Neural cell (in vitro differentiated cells): ENCODE results near the gene SEBOX. TPM values are rescaled to one million over a fixed set of nuclear protein-coding genes. Genes with fewer than 3 reads are reported as not detected.

Experiments used
- H2AFZ ChIP-seq: fragments of 200-600, 300-800 bp; sonication (generic), shearing (Covaris generic); 2 replicates; pipeline ENCODE4 v1.6.0; 2014; ENCODE audit warnings: low read depth, mild to moderate bottlenecking, antibody characterized with exemption, low read length, moderate library complexity
- H3F3A ChIP-seq: fragments of 200-600 bp; shearing (Covaris generic); 2 replicates; pipeline ENCODE4 v1.6.1; 2016; ENCODE audit warnings: mild to moderate bottlenecking, moderate library complexity, mixed read lengths, antibody characterized with exemption, low read length; ENCODE audit not compliant: insufficient read depth, poor library complexity, severe bottlenecking
- H3K27ac ChIP-seq: fragments of 200-600, 300-800 bp; sonication (generic), shearing (Covaris generic); 2 replicates; pipeline ENCODE4 v1.5.1; 2014; ENCODE audit warnings: mild to moderate bottlenecking, low read length, moderate library complexity
- H3K27me3 ChIP-seq: fragments of 300-800, 200-600 bp; sonication (generic), shearing (Covaris generic); 2 replicates; pipeline ENCODE4 v1.6.0; 2014; ENCODE audit warnings: mild to moderate bottlenecking, low read depth, low read length, moderate library complexity; ENCODE audit not compliant: insufficient read depth
- H3K36me3 ChIP-seq: fragments of 300-800, 200-600 bp; sonication (generic), shearing (Covaris generic); 2 replicates; pipeline ENCODE4 v1.5.1; 2014; ENCODE audit warnings: mild to moderate bottlenecking, antibody characterized with exemption, low read length, moderate library complexity; ENCODE audit not compliant: insufficient read depth
- H3K4me2 ChIP-seq: fragments of 300-800, 200-600 bp; sonication (generic), shearing (Covaris generic); 2 replicates; pipeline ENCODE4 v1.6.0; 2014; ENCODE audit warnings: mild to moderate bottlenecking, low read length
- H3K4me3 ChIP-seq: fragments of 300-800, 200-600 bp; sonication (generic), shearing (Covaris generic); 2 replicates; pipeline ENCODE4 v1.5.1; 2014; ENCODE audit warnings: mild to moderate bottlenecking, low read length, moderate library complexity
- H3K79me2 ChIP-seq: fragments of 200-600 bp; shearing (Covaris generic); replicated peaks from 2 replicates; pipeline ENCODE4 v1.6.0; 2014; ENCODE audit warnings: mild to moderate bottlenecking, low read length, moderate library complexity; ENCODE audit not compliant: insufficient read depth
- H3K9ac ChIP-seq: fragments of 300-800, 200-600 bp; sonication (generic), shearing (Covaris generic); 2 replicates; pipeline ENCODE4 v1.6.1; 2016; ENCODE audit warnings: mild to moderate bottlenecking, low read length, mixed read lengths
- H3K9me2 ChIP-seq: fragments of 200-600 bp; shearing (Covaris generic); 2 replicates; pipeline ENCODE4 v1.6.1; 2016; ENCODE audit warnings: mild to moderate bottlenecking, low read length, mixed read lengths; ENCODE audit not compliant: insufficient read depth
- H3K9me3 ChIP-seq: fragments of 200-600, 300-800 bp; sonication (generic), shearing (Covaris generic); 2 replicates; pipeline ENCODE4 v1.6.1; 2016; ENCODE audit warnings: mild to moderate bottlenecking, mixed run types, low read length, moderate library complexity, mixed read lengths
- H4K20me1 ChIP-seq: fragments of 200-600 bp; shearing (Covaris generic); 2 replicates; pipeline ENCODE4 v1.6.1; 2016; ENCODE audit warnings: mild to moderate bottlenecking, mixed run types; ENCODE audit not compliant: insufficient read depth
- EP300 ChIP-seq: fragments of 450-650 bp; conservative IDR thresholded peaks from 2 replicates; pipeline ENCODE4 v1.6.1; 2014; ENCODE audit warnings: antibody characterized with exemption, mild to moderate bottlenecking, moderate library complexity; ENCODE audit not compliant: poor library complexity, severe bottlenecking
- EZH2 ChIP-seq: fragments of 200-600, 300-800 bp; shearing (Covaris generic), sonication (generic); IDR thresholded peaks from 2 replicates; pipeline ENCODE4 v1.6.1; 2014; ENCODE audit warnings: antibody characterized with exemption, low read length, borderline replicate concordance, mild to moderate bottlenecking; ENCODE audit not compliant: insufficient read depth, poor library complexity, severe bottlenecking
- MXI1 ChIP-seq: fragments of 450-650 bp; conservative IDR thresholded peaks from 2 replicates; pipeline ENCODE4 v1.6.1; 2014; ENCODE audit warnings: antibody characterized with exemption, mild to moderate bottlenecking; ENCODE audit not compliant: poor library complexity, severe bottlenecking
- POLR2AphosphoS5 ChIP-seq: IDR thresholded peaks from 2 replicates; pipeline ENCODE4 v1.6.1; 2012
- RAD21 ChIP-seq: fragments of 450-650 bp; conservative IDR thresholded peaks from 2 replicates; pipeline ENCODE4 v1.6.1; 2014; ENCODE audit warnings: antibody characterized with exemption, mild to moderate bottlenecking, moderate library complexity
- REST ChIP-seq: IDR thresholded peaks from 2 replicates; pipeline ENCODE4 v1.6.1; 2012; ENCODE audit warnings: borderline replicate concordance
- SMC3 ChIP-seq: fragments of 450-650 bp; conservative IDR thresholded peaks from 2 replicates; pipeline ENCODE4 v1.6.1; 2014; ENCODE audit warnings: antibody characterized with exemption, mild to moderate bottlenecking, moderate library complexity; ENCODE audit not compliant: poor library complexity
- TAF1 ChIP-seq: IDR thresholded peaks from 2 replicates; pipeline ENCODE4 v1.6.1; 2012; ENCODE audit warnings: low read depth
- polyA plus RNA-seq: library from polyadenylated mRNA; depleted of rRNA; stranded (reverse); fragments of >200 nt; gene quantifications from 2 replicates; pipeline ENCODE4 v1.2.3, GENCODE V29; 2014
- TF ChIP-seq, protein P1 (sequence below): fragments of 450-650 bp; IDR thresholded peaks from 2 replicates; pipeline ENCODE4 v1.5.1; 2014; ENCODE audit warnings: antibody characterized with exemption, mild to moderate bottlenecking, moderate library complexity; ENCODE audit not compliant: poor library complexity, severe bottlenecking

SEBOX gene
- polyA plus RNA-seq, 1 donor from 2014 or later, result not detected

DNA sequence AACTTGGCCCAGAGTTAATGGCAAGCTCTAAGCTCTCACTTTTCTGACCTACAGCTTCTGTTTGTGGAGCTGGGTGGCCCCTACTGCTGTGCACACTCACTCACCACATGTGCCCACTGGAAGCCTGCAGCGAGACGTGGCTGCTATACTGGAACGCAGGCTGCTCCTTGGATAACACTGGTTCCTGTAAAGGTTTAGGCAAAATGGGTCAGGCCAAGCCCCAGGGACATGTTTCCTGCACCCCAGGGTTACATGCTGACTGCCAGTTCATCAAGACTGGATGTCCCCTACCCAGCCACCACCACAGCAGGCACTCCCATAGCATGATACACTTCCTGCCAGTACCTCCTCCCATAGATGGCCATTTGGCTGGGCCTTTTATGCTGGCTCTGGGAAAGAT is 16.0 kb downstream of the SEBOX start:
- Histone ChIP-seq H3K4me3 (no peak overlapping the region), H3K4me2 (no peak overlapping the region), H3K9me2 (no peaks in the 10 kb centered on the region), H3K27ac (no peak overlapping the region), H3K27me3 (no peaks in the 10 kb centered on the region), H3K9me3 (no peaks in the 10 kb centered on the region), H2AFZ (no peak overlapping the region), H3F3A (no peaks in the 10 kb centered on the region), H3K36me3 (peaks cover 13% of the 10 kb centered on the region), H4K20me1 (no peaks in the 10 kb centered on the region), H3K79me2 (no peaks in the 10 kb centered on the region), H3K9ac (no peak overlapping the region)
- TF ChIP-seq RAD21 (no peak), SMC3 (no peak), EP300 (no peak), EZH2 (no peak), POLR2AphosphoS5 (no peak), TAF1 (no peak), MXI1 (no peak), REST (no peak)
- TF ChIP-seq, protein P1, sequence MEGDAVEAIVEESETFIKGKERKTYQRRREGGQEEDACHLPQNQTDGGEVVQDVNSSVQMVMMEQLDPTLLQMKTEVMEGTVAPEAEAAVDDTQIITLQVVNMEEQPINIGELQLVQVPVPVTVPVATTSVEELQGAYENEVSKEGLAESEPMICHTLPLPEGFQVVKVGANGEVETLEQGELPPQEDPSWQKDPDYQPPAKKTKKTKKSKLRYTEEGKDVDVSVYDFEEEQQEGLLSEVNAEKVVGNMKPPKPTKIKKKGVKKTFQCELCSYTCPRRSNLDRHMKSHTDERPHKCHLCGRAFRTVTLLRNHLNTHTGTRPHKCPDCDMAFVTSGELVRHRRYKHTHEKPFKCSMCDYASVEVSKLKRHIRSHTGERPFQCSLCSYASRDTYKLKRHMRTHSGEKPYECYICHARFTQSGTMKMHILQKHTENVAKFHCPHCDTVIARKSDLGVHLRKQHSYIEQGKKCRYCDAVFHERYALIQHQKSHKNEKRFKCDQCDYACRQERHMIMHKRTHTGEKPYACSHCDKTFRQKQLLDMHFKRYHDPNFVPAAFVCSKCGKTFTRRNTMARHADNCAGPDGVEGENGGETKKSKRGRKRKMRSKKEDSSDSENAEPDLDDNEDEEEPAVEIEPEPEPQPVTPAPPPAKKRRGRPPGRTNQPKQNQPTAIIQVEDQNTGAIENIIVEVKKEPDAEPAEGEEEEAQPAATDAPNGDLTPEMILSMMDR, result no peak

DNA sequence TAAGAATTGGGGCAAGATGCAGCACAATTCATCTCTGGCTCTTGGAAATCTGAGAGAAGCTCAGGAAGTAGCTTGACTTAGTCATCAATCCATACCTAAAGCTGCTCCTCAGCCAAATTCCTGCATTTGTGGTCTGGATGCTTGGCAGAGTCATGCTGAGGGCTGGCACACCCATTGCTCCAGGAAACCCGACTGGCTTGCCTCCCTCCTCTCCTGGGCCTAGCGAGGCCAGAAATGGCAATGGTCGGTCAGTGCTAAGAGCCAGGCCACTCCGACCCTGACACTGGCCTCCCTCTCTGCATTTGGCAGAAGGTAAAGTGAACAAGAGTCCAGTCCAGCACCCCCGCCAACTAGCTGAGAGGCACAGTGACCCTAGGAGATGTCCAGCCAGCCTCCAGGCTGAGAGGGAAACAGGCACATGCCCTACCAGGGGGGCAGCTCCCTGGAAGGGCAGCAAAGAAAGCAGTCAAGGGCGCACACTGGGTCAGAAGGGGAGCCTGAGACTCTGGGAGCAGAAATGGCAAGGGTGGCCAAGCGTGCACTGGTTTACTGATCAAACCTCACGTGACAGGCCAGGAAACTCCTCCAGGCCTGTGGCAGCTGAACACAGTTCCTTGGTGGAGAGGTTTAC is 17.6 kb downstream of the SEBOX start:
- Histone ChIP-seq H3K27me3 (no peaks in the 10 kb centered on the region), H3K36me3 (peaks cover 13% of the 10 kb centered on the region), H3K4me3 (no peak overlapping the region), H3K4me2 (no peak overlapping the region), H3K9me2 (no peaks in the 10 kb centered on the region), H2AFZ (no peak overlapping the region), H3K9me3 (no peaks in the 10 kb centered on the region), H3K9ac (no peak overlapping the region), H3K79me2 (no peaks in the 10 kb centered on the region), H4K20me1 (no peaks in the 10 kb centered on the region), H3K27ac (no peak overlapping the region), H3F3A (no peaks in the 10 kb centered on the region)
- no peak for TF ChIP-seq TAF1
- TF ChIP-seq POLR2AphosphoS5, result peak; percentile 14
